T-helper 1 cell (primary cell): ENCODE data around the gene PEPD.

Experiments used
- DNase-seq, 5 donors: peaks; one replicate each; pipeline ENCODE4 v3.0.0-alpha.2; 2012 to 2020

The PEPD gene

GRCh38 chr19:33349319-33350289 lies 172.0 kb downstream of the PEPD start:
- no peak for DNase-seq

- DNase-seq: no peak
Observed at GRCh38 chr19:33348301-33349010, 173.1 kb downstream of the PEPD start.

- no peak for DNase-seq
Observed at GRCh38 chr19:33347300-33347699, 174.3 kb downstream of the PEPD start.

GRCh38 chr19:33346665-33347064 lies 174.9 kb downstream of the PEPD start:
- no peak for DNase-seq

GRCh38 chr19:33345163-33345562 lies 176.4 kb downstream of the PEPD start:
- DNase-seq: no peak

GRCh38 chr19:33344573-33344925 lies 177.0 kb downstream of the PEPD start:
- DNase-seq: no peak

GRCh38 chr19:33343859-33344572 lies 177.6 kb downstream of the PEPD start:
- no peak for DNase-seq

- no peak for DNase-seq
Observed at GRCh38 chr19:33343301-33343700, 178.3 kb downstream of the PEPD start.

- DNase-seq: no peak
Observed at GRCh38 chr19:33340991-33341390, 180.6 kb downstream of the PEPD start.

- DNase-seq: no peak
Observed at GRCh38 chr19:33339016-33339984, 182.3 kb downstream of the PEPD start.
